ENCODE data around the gene RUNDC1.
"Not testable (repeated sequence)": the region's sequence is repeated elsewhere in the genome, so short reads cannot be mapped to it uniquely, and the experiment has no call there.

GRCh38 chr17:42975701-42976100 is 4.7 kb upstream of the RUNDC1 start:
- TF ChIP-seq, protein P1, sequence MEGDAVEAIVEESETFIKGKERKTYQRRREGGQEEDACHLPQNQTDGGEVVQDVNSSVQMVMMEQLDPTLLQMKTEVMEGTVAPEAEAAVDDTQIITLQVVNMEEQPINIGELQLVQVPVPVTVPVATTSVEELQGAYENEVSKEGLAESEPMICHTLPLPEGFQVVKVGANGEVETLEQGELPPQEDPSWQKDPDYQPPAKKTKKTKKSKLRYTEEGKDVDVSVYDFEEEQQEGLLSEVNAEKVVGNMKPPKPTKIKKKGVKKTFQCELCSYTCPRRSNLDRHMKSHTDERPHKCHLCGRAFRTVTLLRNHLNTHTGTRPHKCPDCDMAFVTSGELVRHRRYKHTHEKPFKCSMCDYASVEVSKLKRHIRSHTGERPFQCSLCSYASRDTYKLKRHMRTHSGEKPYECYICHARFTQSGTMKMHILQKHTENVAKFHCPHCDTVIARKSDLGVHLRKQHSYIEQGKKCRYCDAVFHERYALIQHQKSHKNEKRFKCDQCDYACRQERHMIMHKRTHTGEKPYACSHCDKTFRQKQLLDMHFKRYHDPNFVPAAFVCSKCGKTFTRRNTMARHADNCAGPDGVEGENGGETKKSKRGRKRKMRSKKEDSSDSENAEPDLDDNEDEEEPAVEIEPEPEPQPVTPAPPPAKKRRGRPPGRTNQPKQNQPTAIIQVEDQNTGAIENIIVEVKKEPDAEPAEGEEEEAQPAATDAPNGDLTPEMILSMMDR (IDR thresholded peaks at IDR 0.05; ENCODE audit: low read depth, low read length) = not testable (repeated sequence)
- not testable (repeated sequence) for TF ChIP-seq POLR2A (IDR thresholded peaks at IDR 0.05; ENCODE audit: extremely low read depth, insufficient read length)

Measured in NB4 (cell line).